ENCODE results near the gene DVL2.

DVL2 gene

DNA sequence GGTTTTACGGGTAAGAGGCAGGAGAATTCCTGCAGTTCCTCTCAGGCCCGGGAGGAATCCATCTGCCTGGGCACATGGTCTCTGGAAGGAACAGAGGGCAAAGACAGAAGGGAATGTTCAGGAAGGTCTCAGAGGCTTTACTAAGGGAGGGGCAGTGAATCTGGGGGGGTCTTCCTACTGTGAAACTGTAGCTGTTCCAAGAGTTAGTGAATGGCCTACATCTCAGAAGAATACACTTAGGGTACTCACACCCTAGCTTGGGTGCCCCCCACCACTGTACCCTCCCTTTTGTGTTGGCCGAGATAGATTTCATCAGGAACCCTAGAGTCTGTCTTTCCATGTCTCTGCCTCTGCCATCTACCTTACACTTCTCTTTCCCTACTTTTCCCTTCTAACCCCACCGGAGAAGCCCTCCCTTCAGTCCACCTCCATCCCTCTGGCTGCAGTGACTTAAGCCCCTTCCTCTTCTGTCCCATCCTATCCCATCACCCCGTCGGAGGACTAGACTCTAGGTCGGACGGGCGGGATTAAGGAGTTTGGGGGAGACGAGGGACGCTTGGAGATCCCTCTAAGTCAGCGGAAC lies 15.0 kb downstream of the DVL2 start:
- no peak for DNase-seq (ENCODE audit: low read depth)

DNA sequence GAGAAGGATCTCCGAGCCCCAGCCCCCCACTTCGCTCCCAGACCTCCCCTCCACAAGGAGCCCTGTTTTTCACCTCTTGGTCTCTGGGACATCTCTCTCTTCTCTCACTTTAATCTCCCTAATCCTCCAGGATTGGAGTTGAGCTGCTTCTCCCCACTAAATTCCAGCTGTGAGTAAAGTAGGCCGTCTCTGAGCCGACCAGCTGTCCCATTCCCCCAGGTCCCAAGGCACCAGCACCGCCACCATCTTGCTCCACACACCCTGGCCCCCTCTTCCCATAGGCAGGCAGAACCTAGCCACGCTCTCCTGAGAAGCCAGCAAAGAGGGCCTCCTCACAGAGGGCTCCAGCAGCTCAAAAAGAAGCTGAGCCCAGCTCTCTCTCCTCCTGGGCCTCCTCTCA lies 15.6 kb downstream of the DVL2 start:
- no peak for DNase-seq (ENCODE audit: low read depth)

DNA sequence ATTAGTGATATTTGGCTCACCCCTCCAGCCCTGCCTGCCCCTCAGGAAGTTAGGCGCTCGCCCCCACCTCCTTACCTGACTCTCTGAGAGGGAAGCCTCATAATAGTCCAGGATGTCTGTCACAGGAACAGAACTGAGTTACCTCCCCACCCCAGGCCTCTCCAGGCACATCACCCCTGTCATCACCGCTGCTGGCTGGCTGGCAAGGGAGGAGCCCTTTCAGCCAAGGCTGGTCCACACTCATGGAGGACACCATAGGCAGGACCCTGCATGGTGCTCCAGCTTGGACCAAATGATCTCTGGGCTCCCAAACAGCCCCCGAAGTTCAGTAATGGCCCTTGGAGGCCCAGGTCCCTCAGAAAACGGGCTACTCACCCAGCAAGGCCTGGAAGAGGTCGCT lies 16.2 kb downstream of the DVL2 start:
- no peak for DNase-seq (ENCODE audit: low read depth)

DNA sequence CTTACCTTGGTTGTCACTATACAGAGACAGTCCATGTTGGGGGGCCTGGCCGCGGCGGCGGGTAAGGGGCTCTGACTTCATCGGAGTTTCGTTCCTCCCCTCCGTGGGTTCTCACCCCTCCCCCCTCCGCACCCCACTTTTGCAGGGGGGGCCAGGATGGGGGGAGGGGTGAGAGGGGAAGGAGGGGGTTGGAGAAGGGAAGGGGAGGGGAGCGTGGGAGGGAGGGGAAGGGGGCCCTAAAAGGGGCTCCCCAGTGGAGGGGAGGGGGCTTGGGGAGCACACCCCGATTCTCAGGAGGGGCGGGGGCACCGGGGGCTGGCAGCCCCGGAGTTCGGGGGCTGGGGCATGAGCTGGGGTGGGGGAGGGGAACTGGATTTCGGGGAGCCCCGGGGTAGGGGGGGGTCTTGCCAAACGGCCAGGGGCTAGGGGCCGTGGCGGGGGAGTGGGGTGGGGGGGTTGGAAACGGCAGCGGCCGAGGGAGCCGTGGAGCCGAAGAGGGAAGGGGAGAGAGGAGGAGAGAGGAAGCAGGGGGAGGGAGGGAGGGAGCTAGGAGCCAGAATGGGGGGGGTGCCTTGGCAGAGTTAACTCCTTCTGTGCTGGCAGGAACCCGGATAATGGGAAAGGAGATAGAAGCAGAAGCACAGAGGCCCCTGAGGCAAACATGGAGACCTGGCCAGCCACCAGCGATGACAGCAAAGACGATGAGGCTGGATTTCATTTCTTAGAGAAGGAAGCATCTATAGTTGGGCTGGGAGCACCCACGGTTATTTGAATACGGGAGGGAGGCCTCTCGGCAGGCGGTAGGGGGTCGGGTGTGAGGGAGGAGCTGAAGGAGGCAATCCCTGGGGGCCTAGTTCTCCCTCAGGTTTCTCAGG lies 17.0 kb downstream of the DVL2 start:
- DNase-seq (ENCODE audit: low read depth): no peak

DNA sequence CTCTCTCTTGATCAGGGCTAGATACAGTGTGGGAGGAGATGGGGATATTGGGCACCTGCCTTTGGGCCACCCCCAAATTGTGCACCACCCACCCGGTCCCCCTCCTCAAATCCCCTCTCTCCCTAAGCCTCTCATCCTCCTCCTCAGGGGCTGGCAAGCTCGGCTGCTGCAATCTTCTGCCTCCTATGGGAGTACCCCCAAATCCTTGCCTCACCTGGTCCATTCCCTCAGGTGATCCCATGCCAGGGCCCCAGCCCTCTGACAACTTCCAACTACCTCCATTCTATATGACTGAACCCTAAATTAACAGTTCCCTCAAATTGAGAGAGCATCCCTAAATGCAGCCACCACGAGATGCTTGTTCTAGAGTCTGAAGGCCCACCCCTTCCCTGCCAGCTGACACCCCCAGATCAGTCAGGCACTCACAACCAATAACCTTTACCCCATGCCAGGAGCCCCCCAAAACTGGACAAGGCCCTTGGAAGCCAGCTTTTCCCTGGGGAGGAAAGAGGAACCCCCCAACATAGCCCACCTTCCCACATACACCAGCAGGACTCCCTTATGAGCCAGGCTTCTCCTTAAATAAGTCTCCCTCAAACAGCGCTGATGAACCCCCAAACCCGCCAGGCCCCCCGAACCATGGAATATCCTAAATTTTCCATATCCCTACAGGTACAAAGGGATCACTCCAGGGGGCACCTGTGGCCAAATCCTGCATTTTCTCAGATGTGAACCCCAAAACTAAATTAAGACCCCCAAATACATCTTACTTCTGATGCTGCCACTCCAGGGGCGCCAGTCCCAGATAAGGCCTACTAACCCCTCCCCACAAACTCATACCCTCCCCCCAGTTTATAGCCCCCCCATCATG lies 17.8 kb downstream of the DVL2 start:
- DNase-seq (ENCODE audit: low read depth): no peak

DNA sequence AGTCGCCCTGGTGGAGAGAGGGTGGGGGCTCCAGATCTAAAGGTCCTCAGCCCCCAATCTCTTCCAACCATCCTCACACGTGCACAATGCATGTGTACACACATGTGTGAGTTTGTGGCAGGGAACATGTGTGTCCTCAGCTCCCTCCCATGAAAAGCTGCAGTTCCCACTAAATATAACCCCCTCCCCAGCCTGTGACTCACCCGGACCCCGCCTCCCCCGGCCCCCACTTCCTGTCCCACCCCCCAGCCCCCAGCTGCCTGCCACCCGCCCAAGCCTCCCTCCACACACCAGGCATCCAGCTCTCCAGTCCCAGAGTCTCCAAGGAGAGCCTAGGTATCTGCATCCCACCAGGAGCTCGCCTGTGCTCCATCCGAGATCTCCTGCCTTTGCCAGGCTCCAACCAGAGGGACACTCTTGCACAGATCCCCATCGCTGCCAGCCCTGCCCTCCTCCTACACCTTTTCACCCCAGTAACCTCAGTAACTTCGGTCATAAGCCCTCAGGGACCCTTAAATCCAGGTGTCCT lies 18.6 kb downstream of the DVL2 start:
- no peak for DNase-seq (ENCODE audit: low read depth)

DNA sequence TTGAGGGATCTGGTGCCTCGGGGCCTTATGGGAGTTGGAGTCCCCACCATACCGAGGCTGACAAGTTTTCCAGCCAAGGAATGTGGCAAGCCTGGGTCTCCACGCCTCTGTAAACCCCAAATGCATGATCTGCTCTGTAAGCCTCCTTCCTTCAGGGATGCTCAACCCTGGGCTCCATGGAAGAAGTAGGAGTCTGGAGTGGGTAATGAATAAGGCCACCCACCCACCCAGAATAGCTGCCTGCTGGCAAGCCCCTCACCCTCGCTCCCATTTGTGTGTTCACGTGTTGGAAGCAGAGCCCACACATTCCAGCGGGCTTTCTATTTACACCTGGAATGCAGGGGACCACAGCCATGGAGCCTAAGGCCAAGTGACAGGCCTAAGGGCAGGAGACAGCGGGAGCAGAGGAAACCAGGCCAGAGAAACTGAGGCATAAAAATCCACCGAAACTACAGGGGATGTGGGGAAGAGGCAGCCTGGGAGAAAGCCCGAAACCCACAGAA lies 19.1 kb downstream of the DVL2 start:
- no peak for DNase-seq (ENCODE audit: low read depth)

DNA sequence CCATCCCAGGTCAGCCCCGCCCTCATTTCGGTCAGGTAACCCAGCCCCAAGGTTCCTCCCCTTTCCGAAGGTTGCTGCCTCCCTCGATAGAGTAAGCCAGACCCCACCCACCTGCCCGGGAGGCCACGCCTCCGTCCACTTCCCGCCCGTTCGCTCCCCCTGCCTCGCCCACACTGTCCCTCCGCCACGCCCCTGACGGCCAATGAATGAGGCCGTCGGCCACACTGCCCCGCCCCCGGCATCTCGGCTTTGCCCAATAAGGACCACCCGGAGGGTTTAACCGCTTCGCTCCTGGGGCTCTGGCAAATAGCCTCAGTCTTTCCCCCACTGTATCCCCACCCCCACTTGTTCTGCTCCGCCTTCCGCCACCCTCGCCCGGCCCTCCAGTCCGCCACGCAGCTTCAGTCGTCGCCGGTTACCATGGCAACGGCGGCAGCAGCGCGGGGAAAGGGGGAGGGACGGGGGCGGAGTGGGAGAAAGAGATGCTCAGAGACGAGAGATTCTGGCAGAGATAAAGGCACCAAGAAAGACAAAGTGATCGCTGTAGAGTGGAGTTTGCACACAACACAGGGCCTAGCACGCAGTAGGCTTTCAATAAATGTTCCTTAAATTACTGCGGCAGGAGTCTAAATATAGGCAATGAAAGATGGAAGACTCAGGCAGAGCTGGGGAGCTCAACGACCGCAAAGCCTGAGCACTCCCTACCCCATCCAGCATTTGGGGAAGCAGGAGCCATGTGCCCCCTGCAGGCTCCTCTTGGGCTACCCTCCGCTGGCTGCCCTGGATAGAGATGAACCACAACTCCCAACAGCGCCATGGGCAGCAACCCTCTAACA lies 19.8 kb downstream of the DVL2 start:
- peak; percentile 99 for DNase-seq (ENCODE audit: low read depth)

DNA sequence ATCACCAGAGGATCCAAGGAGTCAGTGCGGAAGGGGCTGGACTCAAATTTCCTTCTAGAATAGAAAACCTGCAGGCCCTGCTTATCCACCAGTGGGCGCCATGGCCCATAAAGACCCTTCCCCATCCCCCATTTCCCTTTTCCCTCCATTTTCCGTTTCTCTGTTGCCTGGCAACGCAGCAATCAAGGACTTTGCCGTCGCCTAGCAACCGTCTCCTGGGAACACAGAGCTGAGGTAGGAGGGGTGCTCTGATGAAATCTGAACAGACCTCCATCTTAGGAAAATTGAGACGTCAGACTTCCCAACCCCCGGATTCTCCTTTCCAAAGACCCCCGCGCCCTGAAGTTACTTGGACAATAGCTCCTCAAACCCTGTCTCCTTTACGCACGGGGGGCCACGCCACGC lies 20.4 kb downstream of the DVL2 start:
- DNase-seq (ENCODE audit: low read depth): no peak

DNA sequence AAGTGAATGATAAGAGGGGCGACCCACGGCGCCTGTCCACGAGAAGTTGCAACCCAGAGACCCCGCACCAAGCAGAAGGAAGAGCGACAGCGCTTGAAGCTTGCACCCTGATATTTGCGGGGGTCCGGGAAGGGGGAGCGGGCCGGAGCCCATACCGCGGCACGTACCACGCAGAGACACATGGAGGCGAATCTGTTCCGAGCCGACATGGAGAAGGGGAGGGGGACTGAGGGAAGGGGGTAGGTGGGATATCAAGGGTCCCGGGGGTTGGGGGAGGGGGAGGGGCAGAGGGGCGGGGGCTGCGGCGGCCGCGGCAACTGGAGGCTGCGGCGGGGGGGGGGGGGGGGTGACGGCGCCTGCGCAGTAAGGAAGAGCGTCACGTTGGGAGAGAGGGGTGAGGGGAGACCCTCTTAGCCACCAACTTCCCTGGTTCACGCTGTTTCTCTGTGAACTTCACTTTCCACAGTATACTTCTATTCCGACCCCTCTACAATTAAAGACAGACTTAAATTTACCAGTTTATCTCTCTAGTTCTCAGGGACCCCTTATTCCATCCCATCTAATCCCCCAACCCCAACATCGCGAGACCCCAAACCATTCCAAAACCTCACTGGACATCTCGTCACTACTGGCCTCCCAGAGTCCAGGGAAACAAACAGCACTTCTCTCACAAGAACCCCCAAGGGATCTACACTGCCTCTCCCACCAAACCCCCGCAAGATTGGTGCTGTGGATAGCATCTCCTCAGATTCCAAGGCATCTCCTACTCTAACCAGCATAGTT lies 22.6 kb downstream of the DVL2 start:
- DNase-seq (ENCODE audit: low read depth): no peak

DNA sequence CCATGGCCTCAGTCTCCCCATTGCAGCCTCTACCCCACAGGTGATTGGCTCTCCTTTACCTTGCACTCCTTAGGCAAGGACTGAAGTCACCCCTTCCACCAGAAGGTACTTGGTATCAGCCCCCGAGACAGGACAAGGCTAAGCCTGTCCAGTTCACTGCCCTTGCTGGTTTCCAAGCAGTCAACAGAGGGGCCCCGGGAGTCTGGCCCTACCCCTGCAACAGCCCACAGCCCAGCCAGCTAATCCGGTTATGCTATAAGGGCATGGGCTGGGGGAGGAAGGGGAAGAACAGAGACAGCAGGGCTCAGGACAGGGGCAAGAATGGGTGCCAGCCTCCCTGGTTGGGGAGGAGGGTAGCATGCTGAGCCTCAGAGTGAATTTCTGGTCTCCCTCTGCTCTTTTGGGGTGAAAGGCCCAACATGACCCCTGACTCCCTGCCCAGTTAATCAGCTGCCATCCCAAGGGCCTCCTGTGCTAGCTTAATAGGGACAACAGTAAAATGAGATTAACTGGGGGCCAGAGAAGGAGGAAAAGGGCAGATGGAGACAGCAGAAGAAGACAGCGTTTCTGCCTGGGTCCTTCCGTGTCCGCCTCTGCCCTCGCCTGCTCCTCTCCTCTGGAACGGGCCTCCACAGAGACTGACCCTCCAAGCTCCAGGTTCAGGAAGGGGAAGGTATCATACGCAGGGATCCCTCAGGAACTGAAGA lies 25.4 kb downstream of the DVL2 start:
- no peak for DNase-seq (ENCODE audit: low read depth)

DNA sequence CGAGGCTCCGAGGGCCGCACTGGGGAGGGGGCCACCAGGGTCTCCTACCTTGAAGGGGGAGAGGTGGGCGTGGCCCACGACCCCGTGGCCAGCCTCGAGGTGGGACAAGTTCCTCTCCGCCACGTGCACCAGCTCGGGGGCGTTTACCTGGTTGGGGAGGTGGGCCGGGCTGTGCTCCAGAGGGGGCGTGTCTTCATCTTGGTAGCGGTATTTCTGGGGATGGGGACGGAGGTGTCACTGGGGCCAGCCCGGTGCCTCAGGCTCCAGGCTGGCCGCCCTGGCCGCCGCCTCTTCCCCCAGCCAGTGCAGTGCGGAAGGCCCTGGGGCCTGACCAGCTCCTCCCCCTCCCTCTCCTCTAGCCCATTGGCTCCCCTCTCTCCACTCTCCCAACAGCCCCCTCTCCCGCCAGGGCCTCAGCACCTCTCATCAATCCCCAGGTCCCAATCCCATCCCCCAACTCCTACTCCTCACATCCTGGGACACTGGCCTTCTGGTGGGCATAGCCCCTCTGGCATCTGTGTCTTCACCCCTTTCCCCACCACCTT lies 26.2 kb downstream of the DVL2 start:
- DNase-seq (ENCODE audit: low read depth): no peak

DNA sequence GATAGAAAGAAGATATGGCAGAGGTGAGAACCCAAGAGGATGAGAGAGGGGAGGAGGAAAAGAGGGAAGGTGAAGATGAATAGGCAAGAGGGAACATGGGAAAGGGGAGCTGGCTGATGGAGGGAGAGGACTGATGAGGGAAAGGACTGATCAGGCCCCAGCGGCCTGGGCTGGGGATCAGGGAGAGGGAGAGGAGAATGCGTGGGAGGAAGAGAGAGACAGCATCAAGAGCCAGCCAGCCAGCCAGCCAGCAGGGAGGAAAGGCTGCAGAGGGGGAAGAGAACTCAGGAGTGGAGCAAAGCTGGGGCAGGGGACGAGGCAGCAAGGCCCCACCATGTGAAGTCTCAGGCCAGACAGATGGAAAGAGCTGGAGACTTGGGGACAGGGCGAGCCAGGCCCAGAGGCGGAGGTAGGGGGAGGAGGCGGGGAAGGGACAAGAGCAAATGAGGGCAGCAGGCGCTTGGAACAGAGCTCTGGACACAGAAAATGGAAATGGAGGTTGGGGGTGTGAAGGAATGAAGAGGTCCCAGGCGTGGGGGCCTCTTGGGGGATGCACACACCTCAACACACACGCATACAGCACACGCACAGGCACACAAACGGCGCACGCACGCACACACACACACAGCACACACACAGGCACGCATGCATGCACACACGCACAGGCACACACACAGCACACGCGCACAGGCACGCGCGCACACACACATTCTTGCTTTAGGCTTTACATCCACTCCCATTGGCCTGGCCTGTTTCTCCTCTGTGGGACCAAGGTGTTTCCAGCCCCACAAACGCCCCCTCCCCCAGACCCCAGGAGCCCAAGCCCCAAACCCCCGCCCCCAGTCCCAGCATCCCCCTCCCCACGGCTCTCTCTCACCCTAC lies 27.0 kb downstream of the DVL2 start:
- no peak for DNase-seq (ENCODE audit: low read depth)

DNA sequence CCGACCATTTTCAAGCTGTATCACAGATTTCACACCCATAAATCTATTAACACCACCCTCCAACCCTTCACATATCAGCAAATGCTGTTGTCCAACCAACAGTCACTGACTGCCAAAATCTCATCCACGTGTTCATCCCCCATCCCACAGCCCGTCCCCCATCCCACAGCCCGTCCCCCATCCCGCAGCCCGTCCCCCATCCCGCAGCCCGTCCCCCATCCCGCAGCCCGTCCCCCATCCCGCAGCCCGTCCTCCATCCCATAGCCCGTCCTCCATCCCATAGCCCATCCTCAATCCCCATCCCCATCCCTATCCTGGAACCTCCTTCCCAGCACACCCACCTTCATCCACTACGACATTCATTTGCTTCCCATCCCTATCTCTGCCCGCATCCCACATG lies 28.8 kb downstream of the DVL2 start:
- DNase-seq (ENCODE audit: low read depth): no peak

DNA sequence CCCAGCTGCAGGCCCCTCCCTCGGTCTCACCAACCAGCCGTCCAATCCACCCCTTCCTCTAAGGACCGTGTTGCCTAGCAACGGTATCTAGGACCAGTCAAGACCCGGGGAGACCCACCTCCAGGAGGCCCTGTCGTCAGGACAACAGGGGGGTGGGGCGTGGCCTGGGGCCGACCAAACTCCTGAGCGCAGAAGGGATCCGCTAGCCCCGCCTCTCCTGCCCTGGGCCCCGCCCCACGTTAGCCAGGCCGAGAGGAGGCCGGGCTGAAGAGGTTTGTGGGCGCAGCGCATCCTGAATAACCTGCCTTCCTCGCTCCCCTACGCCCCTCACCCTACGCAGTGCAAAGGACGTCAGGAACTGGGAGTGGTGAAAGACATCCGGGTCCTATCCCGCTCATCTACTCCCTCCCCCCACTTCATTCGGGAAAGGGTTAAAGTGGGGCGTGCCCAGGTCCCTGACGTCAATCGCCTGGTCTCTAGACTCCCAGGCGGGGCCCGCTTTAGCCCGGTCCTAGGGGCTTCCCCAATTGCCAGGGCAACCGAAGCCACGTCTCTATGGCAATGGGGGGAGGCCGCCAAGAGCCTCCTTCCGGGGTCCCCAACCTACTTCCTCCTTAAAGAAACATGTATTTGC lies 29.4 kb downstream of the DVL2 start:
- DNase-seq (ENCODE audit: low read depth): peak; percentile 91

DNA sequence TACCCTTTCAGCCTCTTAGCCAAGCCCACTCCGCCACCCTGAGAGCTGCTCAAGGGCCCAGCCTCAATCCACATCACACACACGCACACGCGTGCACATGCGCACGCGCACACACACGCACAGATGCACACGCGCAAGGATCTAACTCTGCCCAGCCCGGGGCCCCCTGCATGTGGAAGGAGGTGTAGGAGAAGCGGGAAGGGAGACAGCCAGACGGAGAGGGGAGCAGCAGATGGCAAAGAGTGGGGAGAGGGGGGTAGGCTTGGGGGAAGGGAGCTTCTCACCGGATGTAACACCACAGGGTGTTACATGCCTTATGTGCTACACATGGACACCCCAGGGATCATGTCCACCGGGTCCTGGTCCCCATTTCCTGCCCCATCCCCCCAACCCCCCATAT lies 30.0 kb downstream of the DVL2 start:
- no peak for DNase-seq (ENCODE audit: low read depth)

DNA sequence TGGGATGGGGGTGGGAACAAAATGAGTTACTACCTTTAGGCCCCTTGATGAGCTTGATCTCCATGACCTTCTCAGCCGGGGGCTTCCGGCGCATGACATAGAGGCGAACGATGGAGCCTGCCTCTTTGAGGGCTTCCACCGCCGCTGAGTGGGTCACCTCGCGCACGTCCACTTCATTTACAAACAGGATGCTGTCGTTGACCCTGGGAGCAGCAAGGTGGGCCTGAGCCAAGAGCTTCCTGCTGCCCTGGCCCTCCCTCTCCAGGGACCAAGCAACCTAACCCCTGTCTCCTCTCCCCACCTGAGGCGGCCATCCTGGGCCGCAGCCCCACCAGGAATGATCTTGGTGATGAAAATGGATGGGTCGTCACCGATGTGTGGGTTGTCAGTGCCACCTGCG lies 30.9 kb downstream of the DVL2 start:
- no peak for DNase-seq (ENCODE audit: low read depth)
